ENCODE results near the gene PAK1.

Gene PAK1

DNA sequence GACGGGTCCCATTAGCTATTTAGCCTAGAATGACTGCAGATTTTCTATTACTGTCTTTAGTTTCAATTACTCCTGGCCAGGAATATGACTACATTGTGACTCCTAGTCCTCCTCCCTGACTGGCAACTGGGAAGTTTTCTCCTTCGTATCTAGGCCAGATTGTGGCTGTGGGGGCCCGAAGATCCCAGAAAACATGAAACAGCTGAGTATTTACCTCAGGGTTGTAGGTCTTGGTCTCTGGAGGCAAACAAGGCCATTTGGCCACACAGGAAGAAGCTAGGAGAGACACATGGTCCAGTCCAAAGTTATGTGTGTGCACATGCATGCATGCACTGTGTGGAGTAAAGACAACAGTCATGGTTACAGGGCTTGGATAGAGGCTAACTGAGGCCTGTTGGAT, 162.2 kb downstream of the PAK1 start:
- no peak overlapping the region for H3K4me3 ChIP-seq (replicated peaks; ENCODE audit: low read depth, low read length)
- no peak for TF ChIP-seq CTCF (IDR thresholded peaks at IDR 0.05; ENCODE audit: low read length, missing control alignments)
- DNase-seq (ENCODE audit: low read depth) = no peak

DNA sequence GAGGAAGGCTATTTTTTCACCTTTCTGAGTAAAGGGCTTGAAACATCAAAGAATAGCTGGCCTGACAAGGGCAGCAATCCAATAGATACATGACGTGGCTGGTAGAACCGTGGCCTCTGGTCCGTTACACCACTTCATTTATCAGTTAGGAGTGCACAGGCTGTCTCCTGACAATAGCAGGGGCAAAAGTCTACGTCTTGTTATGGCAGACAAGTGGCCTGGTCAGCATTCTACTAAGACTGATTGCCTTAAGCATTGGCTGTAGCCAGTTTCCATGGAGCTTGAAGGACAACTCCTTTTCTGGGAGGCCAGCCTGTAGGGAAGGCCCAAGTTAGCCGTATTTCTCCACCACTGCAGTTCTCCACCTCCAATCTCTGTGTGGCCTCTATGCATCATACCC, 163.2 kb downstream of the PAK1 start:
- no peak for TF ChIP-seq CTCF (IDR thresholded peaks at IDR 0.05; ENCODE audit: low read length, missing control alignments)
- DNase-seq (ENCODE audit: low read depth) = no peak
- no peak overlapping the region for H3K4me3 ChIP-seq (replicated peaks; ENCODE audit: low read depth, low read length)

GRCh38 chr11:77309401-77310085, 164.4 kb downstream of the PAK1 start:
- DNase-seq (ENCODE audit: low read depth) = no peak
- no peak for TF ChIP-seq CTCF (IDR thresholded peaks at IDR 0.05; ENCODE audit: low read length, missing control alignments)
- no peak overlapping the region for H3K4me3 ChIP-seq (replicated peaks; ENCODE audit: low read depth, low read length)

DNA sequence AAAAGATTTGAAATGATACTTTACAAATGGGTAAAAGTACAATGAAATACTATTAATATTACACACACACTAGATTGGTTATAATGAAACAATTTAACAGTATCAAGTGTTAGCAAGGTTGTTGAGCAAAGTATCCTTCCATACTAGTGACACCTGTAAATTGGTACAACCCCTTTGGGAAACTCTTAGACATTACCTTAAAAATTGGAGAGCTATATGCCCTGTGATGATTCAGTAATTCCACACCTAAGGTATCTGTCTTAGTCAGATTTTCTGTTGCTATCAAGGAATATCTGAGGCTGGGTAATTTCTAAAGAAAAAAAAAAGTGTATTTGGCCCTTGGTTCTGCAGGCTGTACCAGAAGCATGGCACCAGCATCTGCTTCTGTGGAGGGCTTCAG, 165.1 kb downstream of the PAK1 start:
- H3K4me3 ChIP-seq (replicated peaks; ENCODE audit: low read depth, low read length) = no peak overlapping the region
- DNase-seq (ENCODE audit: low read depth) = no peak
- no peak for TF ChIP-seq CTCF (IDR thresholded peaks at IDR 0.05; ENCODE audit: low read length, missing control alignments)

DNA sequence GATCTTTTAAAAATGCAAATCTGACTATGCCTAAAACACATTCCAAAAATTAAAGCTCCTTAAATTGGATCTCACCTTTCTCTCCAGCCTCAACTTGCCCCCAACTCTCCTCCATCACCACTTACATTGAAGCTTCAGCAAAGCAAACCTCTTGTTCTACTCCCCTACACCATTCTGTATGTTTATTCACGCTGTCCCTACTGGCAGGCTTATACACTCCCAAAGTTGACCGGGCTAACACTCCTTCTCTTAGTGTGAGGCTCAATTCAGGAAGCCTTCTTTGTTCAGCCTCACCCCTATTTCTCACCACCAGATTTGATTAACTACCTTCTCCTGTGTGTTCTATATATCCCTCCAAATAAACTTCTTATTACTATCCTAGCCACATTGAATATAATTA, 170.6 kb downstream of the PAK1 start:
- no peak overlapping the region for H3K4me3 ChIP-seq (replicated peaks; ENCODE audit: low read depth, low read length)
- no peak for TF ChIP-seq CTCF (IDR thresholded peaks at IDR 0.05; ENCODE audit: low read length, missing control alignments)
- no peak for DNase-seq (ENCODE audit: low read depth)

DNA sequence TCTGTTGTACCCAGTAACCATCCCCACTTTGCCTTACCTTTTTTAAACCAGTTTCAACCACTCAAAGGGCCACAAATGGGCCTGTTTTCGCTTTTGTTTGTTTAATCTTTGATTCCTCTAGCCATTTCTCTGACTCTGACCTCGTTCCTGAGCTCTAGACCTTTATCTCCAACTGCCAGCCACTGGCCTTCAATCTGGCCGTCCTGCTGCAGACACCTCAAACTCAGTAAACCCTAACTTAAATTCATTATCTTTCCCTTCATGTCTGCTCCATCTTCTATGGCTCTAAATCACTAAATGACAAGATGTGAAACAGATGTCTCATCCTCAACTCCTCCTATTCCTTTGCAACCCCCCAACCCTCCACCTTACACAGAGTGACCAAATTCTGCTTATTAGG, 171.1 kb downstream of the PAK1 start:
- no peak for TF ChIP-seq CTCF (IDR thresholded peaks at IDR 0.05; ENCODE audit: low read length, missing control alignments)
- DNase-seq (ENCODE audit: low read depth) = no peak

DNA sequence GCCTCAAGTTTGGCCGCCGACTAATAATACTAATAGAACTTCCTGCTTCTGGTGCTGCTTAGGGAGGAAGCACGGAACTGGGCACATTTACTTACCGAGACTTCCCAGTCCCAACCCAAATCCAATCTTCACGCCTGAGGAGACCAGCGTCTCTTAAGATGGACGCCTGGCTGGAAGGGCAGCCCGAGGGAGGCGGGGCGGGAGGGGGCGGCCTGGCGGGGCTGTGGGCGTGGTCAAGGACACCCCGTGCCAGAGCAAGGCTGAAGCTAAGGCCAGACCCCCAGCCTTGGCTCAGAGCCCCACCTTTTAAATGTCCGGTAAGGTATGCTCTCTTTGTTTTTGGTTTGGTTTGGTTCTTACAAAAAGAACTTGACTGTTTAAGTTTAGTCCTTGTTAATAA, 172.4 kb downstream of the PAK1 start, which contains the start of gene GDPD4:
Gene GDPD4, minus strand, starts transcription at position 177 of the 400 bp plus-strand sequence. CDS start 16,549 bp downstream, outside the sequence.
- H3K4me3 ChIP-seq (replicated peaks; ENCODE audit: low read depth, low read length) = no peak within 1 kb of the TSS
- DNase-seq (ENCODE audit: low read depth) = no peak
- no peak for TF ChIP-seq CTCF (IDR thresholded peaks at IDR 0.05; ENCODE audit: low read length, missing control alignments)

More for the DNA sequence above, 171.1 kb downstream of the PAK1 start:
- H3K4me3 ChIP-seq (replicated peaks; ENCODE audit: low read depth, low read length) = no peak overlapping the region
